ENCODE data around the gene AGK. TPM values are rescaled to one million over a fixed set of nuclear protein-coding genes. Genes with fewer than 3 reads are reported as not detected.

The AGK gene
- total RNA-seq, 1 donor from 2014 or later: 19.8 TPM

DNA sequence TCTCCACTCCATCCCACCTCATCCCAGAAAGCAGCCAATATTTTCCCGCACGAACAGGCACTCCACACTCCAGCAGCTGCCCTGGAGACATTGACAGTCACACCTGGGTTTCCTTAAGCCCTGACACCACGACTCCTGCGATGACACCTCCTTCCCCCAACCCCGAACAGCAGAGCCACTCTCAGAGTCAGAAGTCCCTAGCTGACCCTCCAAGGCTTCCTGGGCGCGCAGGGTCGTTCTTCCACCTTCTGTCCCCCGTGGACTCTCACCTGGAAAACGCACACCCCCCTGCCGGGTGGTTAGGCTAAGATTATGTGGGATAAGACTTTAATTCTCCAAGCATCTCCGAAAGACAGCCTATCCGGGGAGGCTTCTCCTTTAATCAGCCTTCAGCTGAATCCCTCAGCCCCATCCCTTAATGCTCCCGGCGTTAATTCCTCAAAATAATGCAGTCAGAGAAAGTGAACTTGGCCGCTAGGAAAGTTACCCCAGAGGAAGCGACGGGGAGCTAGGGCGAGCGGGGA lies 149.7 kb downstream of the AGK start:
- H3K9me3 ChIP-seq: no peaks in the 10 kb centered on the region
- peak overlapping the region; percentile 76 for H3K4me3 ChIP-seq
- peaks cover 46% of the 10 kb centered on the region for H3K4me1 ChIP-seq
- peak in 1 of 2 donors; percentile 31 for ATAC-seq
- no peaks in the 10 kb centered on the region for H3K27me3 ChIP-seq (ENCODE audit: low read depth)
- no peaks in the 10 kb centered on the region for H3K36me3 ChIP-seq
- H3K27ac ChIP-seq: peak overlapping the region; percentile 82
- intact Hi-C loops (cut with DNase I): no loop called here
- TF ChIP-seq, protein P1, sequence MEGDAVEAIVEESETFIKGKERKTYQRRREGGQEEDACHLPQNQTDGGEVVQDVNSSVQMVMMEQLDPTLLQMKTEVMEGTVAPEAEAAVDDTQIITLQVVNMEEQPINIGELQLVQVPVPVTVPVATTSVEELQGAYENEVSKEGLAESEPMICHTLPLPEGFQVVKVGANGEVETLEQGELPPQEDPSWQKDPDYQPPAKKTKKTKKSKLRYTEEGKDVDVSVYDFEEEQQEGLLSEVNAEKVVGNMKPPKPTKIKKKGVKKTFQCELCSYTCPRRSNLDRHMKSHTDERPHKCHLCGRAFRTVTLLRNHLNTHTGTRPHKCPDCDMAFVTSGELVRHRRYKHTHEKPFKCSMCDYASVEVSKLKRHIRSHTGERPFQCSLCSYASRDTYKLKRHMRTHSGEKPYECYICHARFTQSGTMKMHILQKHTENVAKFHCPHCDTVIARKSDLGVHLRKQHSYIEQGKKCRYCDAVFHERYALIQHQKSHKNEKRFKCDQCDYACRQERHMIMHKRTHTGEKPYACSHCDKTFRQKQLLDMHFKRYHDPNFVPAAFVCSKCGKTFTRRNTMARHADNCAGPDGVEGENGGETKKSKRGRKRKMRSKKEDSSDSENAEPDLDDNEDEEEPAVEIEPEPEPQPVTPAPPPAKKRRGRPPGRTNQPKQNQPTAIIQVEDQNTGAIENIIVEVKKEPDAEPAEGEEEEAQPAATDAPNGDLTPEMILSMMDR (IDR thresholded peaks at IDR 0.05): no peak
- no peak for DNase-seq

DNA sequence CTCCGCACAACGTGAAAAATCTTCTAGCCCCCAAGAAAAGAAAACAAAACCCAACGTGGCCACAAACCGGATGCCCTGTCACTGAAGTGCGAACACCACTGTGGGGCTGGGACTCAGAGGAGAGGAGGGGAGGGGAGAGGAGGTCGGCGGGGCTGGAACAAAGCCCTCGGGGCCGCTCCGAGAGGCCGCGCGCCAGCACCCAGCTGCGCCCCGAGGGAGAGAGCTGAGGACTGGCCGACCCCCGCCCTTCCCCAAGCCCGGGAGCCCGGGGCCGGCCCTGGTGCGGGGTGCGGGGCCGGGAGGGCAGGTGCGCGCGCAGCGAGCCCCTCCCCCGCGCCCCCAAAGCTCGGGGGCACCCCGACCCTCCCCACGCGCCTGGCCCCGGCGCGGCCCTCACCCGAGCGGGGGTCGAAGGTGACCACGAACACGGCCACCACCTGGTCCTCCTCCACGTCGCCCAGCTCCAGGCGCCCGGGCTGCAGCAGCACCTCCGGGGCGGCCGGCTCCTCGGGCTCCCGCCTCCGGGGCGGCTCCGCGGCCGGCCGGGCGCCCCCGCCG lies 150.4 kb downstream of the AGK start:
- H3K27me3 ChIP-seq (ENCODE audit: low read depth): no peaks in the 10 kb centered on the region
- H3K4me1 ChIP-seq: peaks cover 40% of the 10 kb centered on the region
- no peaks in the 10 kb centered on the region for H3K36me3 ChIP-seq
- peak overlapping the region; percentile 76 for H3K4me3 ChIP-seq
- TF ChIP-seq, protein P1 (IDR thresholded peaks at IDR 0.05): no peak
- ATAC-seq (peak; percentile 83), DNase-seq (peak; percentile 62)
- intact Hi-C loops (cut with DNase I): no loop called here
- no peaks in the 10 kb centered on the region for H3K9me3 ChIP-seq
- peak overlapping the region; percentile 82 for H3K27ac ChIP-seq

DNA sequence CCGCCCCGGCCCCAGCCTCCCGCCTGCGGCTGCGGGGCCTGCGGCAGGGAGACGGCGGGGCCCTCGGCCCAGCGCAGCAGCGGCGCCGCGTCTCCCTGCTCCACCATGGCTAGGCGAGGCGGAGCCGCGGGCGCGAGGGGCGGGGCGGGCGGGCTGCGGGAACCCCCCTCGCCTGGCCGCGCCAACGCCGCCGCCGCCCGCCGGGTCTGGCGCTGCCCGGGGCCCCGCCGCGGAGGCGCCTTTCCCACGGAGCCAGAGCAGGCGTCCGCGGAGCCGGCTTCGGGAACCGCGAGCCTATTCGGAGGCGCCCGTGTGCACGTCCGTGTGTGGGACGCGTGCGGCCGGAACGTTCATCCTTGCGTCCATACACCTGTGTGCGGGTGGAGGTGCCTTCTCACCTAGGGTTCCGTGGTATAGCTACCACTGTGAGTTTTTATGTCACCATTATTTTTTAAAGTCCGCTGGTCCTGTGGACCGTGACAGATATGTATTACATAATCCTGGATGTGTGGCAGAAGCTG lies 150.9 kb downstream of the AGK start, which contains the start of gene DENND11:
Gene DENND11, minus strand, starts transcription at position 120 of the 521 bp plus-strand sequence. Its CDS starts 13 bp downstream, at position 107.
- intact Hi-C loops (cut with DNase I): no loop called here
- Histone ChIP-seq H3K4me3 (peak within 1 kb of the TSS; percentile 76), H3K36me3 (no peaks in the 10 kb centered on the region), H3K27ac (peak within 1 kb of the TSS; percentile 82), H3K9me3 (no peaks in the 10 kb centered on the region), H3K4me1 (peaks cover 34% of the 10 kb centered on the region), H3K27me3 (ENCODE audit: low read depth) (no peaks in the 10 kb centered on the region)
- DNase-seq (peak; percentile 70), ATAC-seq (peak; percentile 83 to 88)
- TF ChIP-seq, protein P1 (IDR thresholded peaks at IDR 0.05): no peak

DNA sequence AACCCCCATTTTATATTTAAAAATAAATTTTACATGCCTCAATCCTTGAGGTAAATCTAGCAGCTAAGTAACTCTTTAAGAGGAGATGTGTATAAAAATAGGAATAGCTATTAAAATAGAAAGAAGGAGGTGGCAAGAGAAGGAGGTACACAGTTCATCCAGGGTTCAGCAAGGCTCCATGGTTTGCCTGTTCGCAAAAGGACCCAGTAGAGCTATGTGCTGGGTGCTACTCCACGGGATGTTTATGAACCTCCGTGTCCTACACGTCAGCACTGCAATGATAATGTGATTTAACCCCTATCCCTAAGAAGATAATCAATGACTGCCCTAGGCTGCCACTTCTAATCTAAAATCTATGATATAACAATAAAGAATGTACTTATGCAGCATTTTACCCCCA lies 151.7 kb downstream of the AGK start:
- peak overlapping the region; percentile 73 for H3K4me3 ChIP-seq
- TF ChIP-seq, protein P1 (IDR thresholded peaks at IDR 0.05): no peak

DNA sequence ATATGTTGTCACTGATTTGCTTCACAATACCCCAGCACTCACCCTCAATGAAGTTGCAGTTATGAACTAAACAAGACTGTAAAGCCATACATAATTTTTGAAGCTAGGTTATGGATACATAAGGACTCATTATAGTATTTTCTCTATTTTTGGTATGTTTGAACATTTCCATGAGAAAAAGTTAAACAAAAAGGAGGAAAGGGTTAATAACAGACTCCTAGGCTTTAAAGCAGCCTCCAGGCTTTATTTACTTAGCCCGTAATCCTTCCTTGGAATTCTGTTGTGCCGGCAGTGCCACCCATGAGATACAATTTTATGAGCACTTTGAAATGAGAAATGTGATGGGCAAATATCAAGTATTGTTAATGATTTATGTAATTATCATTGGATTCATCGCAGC lies 152.9 kb downstream of the AGK start:
- Histone ChIP-seq H3K27ac (no peak overlapping the region), H3K27me3 (ENCODE audit: low read depth) (no peaks in the 10 kb centered on the region), H3K9me3 (no peaks in the 10 kb centered on the region), H3K4me3 (no peak overlapping the region), H3K36me3 (no peaks in the 10 kb centered on the region), H3K4me1 (peaks cover 19% of the 10 kb centered on the region)
- DNase-seq: no peak
- intact Hi-C loops (cut with DNase I): no loop called here
- TF ChIP-seq, protein P1 (IDR thresholded peaks at IDR 0.05): no peak
- no peak for ATAC-seq

More for the DNA sequence above, 151.7 kb downstream of the AGK start:
- peaks cover 26% of the 10 kb centered on the region for H3K4me1 ChIP-seq
- no peaks in the 10 kb centered on the region for H3K27me3 ChIP-seq (ENCODE audit: low read depth)
- H3K9me3 ChIP-seq: no peaks in the 10 kb centered on the region
- no peaks in the 10 kb centered on the region for H3K36me3 ChIP-seq
- ATAC-seq (no peak), DNase-seq (no peak)
- H3K27ac ChIP-seq: peak overlapping the region; percentile 71
- intact Hi-C loops (cut with DNase I): no loop called here
